Measurements from ENCODE around the gene SYNDIG1.
"Not testable (repeated sequence)": the region's sequence is repeated elsewhere in the genome, so short reads cannot be mapped to it uniquely, and the experiment has no call there.

SYNDIG1 gene

DNA sequence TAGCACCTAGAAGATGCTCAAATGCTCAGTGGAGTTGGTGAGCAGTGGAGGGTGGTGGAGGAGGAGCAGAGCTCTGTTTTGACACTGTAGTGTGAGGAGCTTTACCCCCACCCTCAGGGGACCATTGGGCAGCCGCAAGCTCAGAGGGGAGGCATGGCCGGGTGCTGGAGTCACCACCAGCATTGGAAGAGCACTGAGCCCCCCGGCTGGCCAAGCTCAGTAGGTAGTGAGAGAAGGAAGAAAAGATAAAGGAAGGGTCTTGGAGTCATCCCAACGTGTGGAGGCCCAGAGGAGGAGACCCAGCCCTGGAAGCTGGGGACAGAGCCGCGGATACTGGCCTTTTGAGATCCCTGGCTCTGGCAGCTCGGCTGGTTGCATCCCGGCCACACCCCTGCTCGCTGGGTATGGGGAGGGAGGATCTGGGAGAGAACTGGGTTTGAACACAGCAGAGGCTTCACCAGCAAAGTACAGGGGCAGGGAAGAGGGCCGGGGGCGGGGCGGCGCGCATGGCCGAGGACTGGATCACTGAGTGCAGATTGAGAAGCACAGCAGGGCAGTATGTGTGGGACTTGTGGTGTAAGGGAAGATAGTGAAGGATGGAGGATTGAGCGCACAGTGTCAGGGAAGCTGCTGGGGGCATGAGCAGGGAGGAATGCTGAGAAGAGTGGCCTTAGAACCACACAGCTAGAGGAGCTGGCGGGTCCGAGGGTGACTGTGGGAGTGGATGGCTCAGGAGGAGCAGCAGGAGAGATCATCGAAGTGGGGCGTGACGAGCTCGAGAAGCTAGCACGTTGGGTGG is 24.4 kb downstream of the SYNDIG1 start:
- DNase-seq, result no peak

DNA sequence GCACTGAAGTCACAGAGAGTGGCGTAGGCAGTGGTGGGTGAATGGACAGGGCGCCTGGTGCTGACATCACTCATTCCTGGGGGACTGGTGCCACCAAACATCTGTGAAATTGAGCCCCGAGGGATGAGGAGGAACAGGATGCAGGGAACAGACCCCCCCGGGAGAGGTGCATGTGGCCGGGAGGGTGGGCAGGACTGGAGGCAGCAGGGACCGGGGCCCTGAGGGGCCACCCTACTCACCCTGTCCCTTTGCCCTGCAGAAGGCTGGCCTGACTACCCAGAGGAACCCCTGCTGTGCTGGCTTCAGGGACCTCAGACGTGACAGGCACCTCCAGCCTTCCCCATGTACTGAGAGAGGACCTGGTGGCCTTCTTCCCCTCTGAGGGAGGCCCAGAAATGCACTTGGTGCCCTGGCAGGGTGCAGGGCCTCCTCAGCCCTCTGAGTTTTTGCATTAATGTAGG is 25.1 kb downstream of the SYNDIG1 start:
- DNase-seq, result no peak

DNA sequence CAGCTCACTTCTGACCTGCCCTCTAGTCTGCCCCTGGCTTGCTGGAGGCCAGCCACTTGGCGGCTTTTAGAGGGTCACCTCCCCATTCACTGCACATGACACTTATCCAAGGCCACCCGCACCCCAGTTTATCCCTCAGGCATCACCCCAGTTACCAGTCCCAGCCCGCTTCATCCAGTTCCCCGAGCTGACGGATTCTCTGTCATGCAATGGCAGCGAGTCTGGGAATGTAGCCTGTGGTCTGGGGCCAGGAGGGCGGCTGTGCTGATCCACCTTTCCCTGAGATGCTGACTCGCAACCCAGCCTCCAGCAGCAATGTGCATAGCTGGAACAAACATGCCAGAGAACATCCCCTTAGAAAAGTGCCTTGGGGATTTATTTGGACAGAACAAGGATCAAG is 25.8 kb downstream of the SYNDIG1 start:
- no peak for DNase-seq

DNA sequence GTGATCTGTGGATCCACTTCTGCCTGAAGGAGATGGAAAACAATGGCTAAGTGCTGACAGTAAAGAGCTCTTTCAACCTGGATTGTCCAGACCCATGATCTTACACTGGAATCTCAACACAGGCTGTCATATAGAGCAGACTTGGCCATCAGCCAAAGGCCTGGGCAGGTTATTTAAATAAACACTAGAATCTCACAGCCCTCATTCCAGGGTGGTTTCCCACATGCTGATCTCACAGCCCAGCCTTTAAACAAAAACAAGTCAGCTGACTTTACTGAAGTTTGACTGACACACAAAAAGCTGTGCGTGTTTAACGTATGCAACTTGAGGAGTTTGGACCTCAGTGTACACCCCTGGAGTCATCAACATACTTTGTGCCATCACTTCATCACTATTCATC is 28.4 kb downstream of the SYNDIG1 start:
- no peak for DNase-seq

DNA sequence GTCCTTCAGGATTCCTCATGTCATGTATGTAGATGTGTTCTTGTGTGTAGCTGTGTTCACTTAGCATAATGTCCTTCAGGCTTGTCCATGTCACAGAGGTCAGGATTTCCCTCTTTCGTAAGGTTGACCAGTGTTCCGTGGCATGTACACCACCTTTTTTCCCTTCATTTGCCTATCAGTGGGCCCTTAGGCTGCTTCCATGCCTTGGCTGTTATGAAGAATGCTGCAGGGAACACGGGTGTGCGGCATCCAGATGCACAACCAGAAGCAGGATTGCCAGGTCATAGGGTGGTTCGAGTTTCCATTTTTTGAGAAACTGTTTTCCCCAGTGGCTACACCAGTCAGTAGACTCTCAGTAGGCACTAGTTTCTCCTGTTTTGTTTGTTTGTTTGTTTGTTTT is 29.2 kb downstream of the SYNDIG1 start:
- DNase-seq, result no peak

DNA sequence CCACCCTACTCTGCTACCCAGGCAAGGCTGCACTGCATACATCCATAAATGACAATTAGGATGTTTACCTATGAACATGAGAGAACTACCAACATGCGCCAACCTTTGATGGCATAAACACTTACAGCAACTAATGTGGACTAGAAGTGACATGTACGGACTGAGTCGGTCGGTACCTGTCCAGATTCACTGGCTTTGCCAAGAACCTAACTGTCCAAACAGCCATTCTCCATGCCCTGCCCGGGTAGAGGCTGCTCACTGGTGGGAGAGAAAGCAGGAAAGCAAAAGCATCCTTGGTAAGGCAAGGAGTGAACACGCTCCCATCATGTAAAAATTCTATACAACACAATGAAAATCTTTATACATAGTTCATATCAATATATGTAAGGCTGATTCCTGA is 30.0 kb downstream of the SYNDIG1 start:
- DNase-seq, result no peak

DNA sequence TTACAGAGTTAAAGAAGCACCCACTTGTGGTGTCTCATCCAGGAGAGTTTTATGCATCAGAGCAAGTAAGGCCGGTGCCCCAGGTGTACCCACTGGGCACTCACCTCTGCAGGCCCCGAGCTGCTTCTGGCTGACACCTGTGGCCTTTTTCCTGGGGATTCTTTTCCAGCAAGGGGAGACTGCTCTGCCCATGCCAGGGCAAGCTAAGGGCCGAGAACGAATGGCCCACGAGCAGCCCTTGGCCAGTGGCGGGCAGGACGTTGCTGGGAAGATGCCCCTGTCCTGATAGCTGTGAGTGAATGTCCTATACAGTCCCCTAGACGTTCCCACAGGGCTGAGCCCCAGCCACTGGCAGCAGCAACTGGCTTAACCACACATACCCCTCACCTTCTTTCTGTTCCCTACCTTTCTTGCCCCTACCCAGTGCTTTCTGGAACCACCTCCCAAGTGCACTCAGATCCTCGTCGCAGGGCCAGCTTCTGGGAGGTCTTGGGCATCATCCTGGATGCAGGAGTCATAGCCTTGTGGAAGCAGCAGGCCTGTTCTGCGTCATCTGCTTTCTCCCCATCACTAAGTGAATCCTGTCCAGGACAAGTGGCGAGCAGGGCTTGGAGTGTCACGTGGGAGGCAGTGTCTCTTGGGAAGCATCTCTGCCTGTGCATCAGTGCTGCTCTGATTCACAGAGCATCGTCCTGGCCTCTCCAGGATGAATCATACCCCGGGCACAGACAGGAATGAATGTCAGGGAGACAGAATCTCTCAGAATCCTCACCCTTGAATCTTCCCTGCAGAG is 32.5 kb downstream of the SYNDIG1 start:
- no peak for DNase-seq

DNA sequence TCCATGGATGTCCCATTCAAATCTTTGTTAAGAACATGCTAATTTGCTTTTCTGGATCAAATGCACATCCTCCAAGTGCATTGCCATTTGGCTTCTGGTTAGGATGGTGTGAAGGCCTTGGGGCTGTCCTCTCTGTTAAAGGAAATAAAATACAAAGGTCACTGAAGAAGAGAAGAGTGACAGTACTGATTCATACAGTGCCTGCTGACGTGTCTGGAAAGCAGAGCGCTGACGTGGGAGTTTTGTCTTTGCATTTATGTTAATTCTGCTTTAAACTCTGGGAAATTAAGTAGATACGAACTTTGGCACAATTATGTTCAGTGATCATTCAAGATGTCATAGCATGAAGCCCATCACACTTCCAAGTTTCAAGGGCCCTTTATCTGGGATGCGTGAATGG is 33.2 kb downstream of the SYNDIG1 start:
- DNase-seq, result no peak

DNA sequence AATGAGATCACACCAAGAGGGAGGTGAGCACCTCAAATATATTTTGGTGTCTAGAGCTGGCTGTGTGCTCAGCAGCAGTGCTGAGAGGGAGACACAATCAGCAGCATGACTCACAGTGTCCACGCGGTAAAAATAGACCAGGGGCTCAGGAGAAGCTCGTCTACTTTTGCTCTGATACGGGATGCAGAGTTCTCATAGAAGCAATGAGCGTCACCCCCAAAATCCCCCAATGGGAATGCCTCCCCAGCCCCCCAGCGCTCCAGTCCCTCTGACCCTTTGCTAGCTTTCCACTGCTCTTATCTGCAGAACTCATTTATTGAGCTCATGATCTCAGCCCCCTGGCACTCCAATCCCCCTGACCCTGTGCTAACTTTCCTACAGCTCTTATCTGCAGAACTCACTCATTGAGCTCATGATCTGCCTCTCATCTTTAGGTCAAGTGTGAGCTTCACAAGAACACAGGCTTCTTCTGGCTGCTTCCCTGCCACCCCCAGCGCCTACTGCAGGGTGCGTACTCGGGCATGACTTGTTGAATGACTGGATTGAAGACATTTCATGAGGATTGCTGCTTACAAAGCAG is 34.0 kb downstream of the SYNDIG1 start:
- DNase-seq, result no peak

DNA sequence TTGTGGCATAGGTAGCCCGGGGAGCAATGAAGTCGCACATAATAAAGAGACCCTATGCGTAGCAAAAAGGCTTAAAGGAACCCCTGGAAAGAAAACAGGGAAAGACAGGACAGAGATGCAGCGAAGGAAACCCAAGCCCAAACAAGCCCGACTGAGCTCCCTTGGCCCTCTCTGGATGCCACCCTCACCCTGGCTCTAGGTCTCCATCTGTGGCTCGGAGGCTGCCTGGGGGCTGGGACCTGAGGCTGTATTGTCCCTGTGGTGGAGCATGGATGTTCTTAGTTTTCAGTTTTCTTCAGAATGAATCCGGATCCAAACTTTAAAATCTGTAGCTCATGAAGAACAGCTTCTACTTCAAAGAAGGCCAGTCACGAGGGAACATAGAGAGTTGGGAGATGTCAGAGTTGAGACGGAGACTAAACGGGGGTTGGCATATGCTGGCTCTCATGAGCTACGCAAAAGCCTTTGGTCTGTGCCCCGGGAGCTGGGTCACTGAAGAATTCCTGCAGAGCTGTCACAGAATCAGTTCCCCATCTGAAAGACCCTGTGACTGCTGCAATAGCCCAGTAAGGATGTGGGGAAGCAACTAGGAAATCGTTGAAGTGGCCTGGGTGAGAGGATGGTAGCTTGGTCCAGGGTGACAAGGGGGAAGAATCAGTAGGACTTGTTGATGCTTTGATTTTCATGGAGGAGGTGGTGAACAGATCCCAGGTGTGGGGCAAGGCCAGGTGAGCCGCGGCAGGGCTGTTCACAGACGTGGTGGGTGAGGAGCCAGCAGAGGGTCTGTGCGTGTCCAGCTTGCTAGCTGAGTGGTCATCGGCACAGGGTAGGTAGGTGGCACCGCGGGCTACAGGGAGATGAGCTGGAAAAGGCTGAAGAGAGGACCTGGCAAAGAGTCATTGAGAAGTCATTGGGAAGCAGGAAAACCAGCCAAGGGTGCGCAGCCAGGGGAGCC is 35.2 kb downstream of the SYNDIG1 start:
- no peak for DNase-seq

DNA sequence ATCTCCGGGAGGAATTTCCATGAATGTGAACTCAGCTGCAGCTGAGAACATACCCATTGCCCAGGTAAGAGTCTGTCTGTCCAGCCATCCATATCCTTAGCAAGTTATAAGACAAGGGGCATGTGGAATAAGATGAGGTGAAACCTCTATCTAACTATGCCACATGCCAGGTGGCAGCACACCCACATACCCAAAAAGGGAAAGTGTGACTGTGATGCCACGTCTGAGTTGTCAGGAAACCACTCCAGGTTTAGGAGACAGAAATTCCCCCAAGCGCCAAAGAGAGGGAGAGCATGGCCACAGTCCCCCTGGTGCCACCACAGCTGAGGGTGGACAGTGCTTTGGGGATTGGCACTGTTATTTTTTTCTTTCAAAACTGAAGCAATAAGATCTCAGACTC is 36.7 kb downstream of the SYNDIG1 start:
- DNase-seq, result no peak

DNA sequence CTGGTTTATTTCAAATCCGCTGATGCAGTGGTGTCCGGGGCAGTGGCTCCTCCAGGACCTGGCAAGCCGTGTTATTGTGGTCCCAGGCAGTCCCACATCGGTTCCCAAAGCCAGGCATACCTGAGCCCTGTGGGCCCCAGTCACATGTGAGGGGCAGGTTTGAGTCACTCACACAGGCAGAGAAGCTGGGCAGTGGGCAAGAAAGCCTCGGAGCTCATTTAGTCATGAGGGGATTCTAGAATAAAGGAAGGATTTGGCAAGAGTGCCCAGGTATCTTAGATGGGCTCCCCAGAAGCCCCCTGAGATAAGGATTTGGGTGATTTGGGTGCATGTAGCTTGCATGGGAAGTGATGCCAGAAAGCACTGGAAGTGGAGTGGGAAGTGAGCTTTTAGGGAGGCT is 37.3 kb downstream of the SYNDIG1 start:
- DNase-seq, result no peak

DNA sequence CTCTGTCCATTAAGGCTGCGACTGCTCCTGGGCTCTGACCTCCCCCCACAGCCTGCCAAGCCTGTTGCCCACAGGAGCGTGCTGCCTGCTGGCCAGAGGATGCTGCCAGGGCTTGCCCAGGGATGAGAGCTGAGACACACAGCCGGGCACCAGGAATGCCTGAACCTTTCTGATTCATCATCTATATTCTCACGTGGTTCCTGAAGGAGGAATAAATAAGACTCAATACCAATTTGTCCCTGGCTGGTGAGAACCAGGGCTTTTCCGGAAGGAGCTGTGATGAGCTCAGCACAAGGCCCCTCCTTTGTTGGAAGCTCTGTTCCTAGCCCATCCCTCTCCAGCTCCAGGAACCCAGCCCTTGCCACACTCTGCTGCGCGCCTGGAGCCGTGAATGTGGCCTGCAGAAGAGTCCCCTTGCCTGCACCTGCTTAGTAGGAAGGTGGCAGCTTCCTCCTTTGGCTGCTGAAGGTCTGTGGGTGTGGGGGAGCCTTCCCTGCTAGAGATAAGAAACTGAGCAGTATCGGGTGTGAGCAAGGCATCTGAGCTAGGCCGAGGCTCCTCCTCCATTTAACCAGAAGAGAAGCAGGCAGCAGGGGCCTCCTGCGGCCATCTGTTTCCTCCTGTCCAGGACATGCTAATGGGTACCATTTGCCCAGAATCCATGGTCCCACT is 37.9 kb downstream of the SYNDIG1 start:
- DNase-seq, result no peak

DNA sequence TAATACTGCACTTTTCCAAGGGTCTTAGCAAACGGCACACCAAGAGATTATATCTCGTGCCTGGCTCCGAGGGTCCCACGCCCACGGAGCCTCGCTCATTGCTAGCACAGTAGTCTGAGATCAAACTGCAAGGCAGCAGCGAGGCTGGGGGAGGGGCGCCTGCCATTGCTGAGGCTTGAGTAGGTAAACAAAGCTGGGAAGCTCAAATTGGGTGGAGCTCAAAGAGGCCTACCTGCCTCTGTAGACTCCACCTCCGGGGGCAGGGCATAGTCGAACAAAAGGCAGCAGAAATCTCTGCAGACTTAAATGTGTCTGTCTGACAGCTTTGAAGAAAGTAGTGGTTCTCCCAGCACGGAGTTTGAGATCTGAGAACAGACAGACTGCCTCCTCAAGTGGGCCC is 43.0 kb downstream of the SYNDIG1 start:
- DNase-seq, result not testable (repeated sequence)

DNA sequence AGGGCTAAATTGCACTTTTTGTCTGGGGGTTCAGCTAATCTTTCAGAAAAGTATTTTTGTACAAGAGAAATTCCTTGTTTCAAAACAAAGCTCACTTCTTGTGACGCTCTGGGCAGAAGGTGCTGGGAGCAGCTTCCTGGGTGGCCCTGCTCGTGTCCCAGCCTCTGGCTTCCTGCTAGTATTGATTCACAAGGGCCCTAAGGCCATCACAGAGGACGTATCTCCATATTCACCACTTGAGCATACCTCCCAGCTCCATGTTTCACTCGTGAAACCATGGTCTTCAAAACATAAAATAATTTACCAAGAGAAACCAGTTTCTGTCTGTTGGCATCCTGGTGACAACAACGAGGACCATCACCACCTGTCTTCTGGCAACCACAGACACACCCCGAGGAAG is 49.1 kb downstream of the SYNDIG1 start:
- DNase-seq, result no peak

DNA sequence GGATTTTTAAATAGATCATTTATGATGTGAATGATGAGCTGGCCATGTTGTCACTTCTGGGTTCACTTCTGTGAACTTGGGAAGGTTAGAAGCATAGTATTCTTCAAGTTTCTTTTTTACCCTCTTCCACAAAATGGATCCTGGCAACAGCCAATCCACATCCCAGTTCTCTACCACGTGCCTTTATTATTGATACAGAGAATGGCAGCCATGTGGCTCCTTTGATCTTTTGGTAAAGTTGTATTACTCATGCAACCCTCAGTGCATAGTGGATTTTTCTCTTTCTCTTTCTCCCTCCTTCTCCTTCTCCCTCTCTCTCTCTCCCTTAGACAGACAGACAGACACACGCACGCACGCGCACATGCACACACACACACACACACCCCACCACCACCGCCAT is 50.0 kb downstream of the SYNDIG1 start:
- DNase-seq, result no peak

DNA sequence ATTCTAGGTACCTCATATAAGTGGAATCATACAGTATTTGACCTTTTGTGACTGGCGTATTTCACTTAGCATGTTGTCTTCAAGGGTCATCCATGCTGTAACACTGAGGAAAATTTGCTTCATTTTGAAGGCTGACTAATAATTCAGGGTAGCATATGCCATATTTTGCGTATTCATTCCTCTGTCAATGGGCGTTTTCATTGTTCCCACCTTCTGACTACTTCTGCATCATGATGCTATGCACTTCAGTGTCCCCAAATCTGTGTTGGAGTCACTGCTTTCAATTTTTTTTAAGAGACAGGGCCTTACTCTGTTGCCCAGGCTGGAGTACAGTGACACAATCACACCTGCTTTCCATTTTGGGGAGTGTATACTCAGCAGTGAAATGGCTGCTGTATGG is 51.6 kb downstream of the SYNDIG1 start:
- no peak for DNase-seq

DNA sequence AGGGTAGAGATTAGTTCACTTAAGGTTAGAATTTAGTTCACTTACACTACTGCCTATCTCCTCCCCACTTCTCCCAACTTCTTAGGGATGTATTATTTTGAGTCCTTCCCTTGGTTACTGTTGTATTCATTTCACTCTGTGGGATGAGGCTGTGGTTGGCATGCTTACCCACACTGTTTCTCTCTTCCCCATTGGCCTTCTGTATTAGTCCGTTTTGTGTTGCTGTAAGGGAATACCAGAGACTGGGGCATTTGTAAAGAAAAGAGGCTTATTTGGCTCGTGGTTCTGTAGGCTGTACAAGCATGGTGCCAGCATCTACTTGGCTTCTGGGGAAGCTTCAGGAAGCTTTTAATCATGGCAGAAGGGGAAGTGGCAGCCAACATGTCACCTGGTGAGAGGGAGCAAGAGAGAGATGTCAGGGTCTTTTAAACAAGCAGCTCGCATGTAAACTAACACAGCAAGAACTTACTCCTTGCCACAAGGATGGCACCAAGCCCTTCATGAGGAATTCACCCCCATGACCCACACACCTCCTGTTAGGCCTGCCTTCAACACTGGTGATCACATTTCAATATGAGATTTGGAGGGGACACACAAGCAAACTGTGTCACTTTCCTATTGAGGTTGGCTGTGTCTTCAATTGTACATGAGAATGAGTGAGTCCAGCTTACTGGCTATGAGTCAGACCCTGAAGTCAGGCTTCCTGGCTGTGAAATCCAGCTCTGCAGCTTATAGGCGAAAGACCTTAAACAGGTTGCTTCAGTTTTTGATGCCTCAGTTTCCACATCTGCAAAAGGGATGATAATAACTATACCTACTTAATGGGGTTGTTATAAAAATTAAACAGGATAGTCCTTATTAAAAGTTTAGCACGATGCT is 53.3 kb downstream of the SYNDIG1 start:
- DNase-seq, result no peak

DNA sequence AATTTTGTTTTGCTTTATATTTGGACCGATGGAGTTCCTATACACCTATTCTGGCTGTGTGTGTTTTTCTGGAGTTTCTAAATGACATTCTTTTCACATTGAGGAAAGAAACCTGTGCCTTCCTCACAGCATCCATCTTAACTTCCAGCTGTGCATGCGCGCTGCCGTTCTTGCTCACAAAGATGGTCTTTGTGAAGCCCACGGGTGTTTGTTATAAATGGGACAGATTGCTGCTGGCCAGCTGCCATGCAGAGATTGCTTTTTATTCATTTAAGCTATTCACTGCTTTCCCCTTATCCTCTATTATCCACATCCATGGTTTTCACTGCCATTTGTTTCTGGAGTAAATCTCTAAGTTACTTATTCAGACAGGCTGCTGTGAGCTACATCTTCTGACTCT is 54.2 kb downstream of the SYNDIG1 start:
- DNase-seq, result no peak

DNA sequence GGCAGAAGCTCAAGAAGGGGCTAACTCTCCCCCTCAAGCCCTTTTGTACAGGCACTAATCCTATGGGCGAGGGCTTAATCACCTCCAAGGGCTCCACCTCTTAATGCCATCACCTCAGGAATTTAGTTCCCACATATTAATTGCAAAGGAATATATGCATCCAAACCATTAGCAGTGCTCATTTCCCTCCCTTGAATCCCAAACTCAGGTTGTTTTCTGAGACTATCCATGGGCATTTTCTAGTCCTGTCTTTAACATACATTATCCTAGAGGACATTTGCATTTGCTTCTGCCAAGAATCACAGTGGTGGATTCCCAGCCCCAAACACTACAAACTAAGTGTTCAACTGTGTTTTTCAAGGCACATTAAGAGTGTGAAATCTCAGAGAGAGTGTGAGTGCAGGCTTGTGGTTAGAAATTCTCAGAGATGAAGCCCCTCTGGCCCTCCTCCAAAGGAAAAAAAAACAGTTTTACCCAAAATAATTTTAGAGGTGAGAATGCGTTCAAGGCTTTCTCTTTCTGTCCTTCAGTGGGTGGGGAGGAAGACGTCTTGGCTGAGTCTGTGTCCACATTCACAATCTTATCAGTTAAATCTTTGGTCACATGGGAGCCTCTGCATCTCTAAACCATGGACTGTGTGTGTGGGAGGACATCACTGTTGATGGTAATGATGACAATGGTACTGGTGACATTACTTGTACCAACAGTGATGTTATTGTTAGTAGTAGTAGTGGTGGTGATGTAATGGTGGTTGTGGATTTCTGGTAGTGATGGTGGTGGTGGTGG is 59.3 kb downstream of the SYNDIG1 start:
- DNase-seq, result no peak

Data from inflammatory macrophage treated with lipopolysaccharide for 4 hours (primary cell).